ENCODE results near the gene CARD16.
"Not testable (repeated sequence)": the region's sequence is repeated elsewhere in the genome, so short reads cannot be mapped to it uniquely, and the experiment has no call there.

Gene CARD16

GRCh38 chr11:105049481-105049880 lies 4.3 kb upstream of the CARD16 start:
- DNase-seq (ENCODE audit: low read depth in 2 of 2): no peak

- no peak for DNase-seq (ENCODE audit: low read depth in 2 of 2)
These were observed 1.9 kb upstream of the CARD16 start for GRCh38 chr11:105046898-105047579.

GRCh38 chr11:105045676-105046296 lies 651 bp upstream of the CARD16 start:
- no peak for DNase-seq (ENCODE audit: low read depth in 2 of 2)

- no peak for DNase-seq (ENCODE audit: low read depth in 2 of 2)
These were observed 3.0 kb downstream of the CARD16 start for GRCh38 chr11:105042178-105042577.

- DNase-seq (ENCODE audit: low read depth in 2 of 2): no peak
These were observed 4.4 kb downstream of the CARD16 start for GRCh38 chr11:105040703-105041102.

- DNase-seq (ENCODE audit: low read depth in 2 of 2): peak in 1 of 2 donors; percentile 6
These were observed 10.1 kb downstream of the CARD16 start, which contains the start of gene CASP1 for GRCh38 chr11:105034813-105035620. TSS of gene CASP1 (minus strand) at chr11:105035144. CDS start at chr11:105035113, 31 bp downstream.

- not testable (repeated sequence) for DNase-seq (ENCODE audit: low read depth in 2 of 2)
These were observed 10.7 kb downstream of the CARD16 start for GRCh38 chr11:105034388-105034787.

- DNase-seq (ENCODE audit: low read depth in 2 of 2): no peak
These were observed 11.4 kb downstream of the CARD16 start for GRCh38 chr11:105033781-105034180.

- DNase-seq (ENCODE audit: low read depth in 2 of 2): no peak
These were observed 11.8 kb downstream of the CARD16 start for GRCh38 chr11:105033343-105033742.

- no peak for DNase-seq (ENCODE audit: low read depth in 2 of 2)
These were observed 12.6 kb downstream of the CARD16 start for GRCh38 chr11:105032495-105032894.

GRCh38 chr11:105027678-105028077 lies 17.5 kb downstream of the CARD16 start:
- no peak for DNase-seq (ENCODE audit: low read depth in 2 of 2)

GRCh38 chr11:105024394-105024793 lies 20.7 kb downstream of the CARD16 start:
- no peak for DNase-seq (ENCODE audit: low read depth in 2 of 2)

GRCh38 chr11:105023003-105023402 lies 22.1 kb downstream of the CARD16 start, which contains the start of gene CASP5:
TSS of gene CASP5 (minus strand) at chr11:105023168. CDS start at chr11:105023136, 32 bp downstream.
- DNase-seq (ENCODE audit: low read depth in 2 of 2): no peak

- no peak for DNase-seq (ENCODE audit: low read depth in 2 of 2)
These were observed 22.6 kb downstream of the CARD16 start for GRCh38 chr11:105022527-105022926.

GRCh38 chr11:105007463-105007862 lies 37.7 kb downstream of the CARD16 start:
- DNase-seq (ENCODE audit: low read depth in 2 of 2): no peak

GRCh38 chr11:105005451-105005845 lies 39.7 kb downstream of the CARD16 start:
- no peak for DNase-seq (ENCODE audit: low read depth in 2 of 2)

GRCh38 chr11:105004021-105004420 lies 41.1 kb downstream of the CARD16 start:
- DNase-seq (ENCODE audit: low read depth in 2 of 2): no peak

- no peak for DNase-seq (ENCODE audit: low read depth in 2 of 2)
These were observed 42.0 kb downstream of the CARD16 start for GRCh38 chr11:105003151-105003550.

- peak; percentile 28 to 31 for DNase-seq (ENCODE audit: low read depth in 2 of 2)
These were observed 44.3 kb downstream of the CARD16 start for GRCh38 chr11:105000797-105001196.

GRCh38 chr11:105000167-105000566 lies 45.0 kb downstream of the CARD16 start:
- DNase-seq (ENCODE audit: low read depth in 2 of 2): no peak

- no peak for DNase-seq (ENCODE audit: low read depth in 2 of 2)
These were observed 45.4 kb downstream of the CARD16 start for GRCh38 chr11:104999721-105000120.

- DNase-seq (ENCODE audit: low read depth in 2 of 2): no peak
These were observed 47.8 kb downstream of the CARD16 start for GRCh38 chr11:104997288-104997687.

Measured in activated CD4-positive, alpha-beta T cell treated with anti-CD3 and anti-CD28 coated beads for 24 hours (primary cell).